ENCODE results near the gene TCF12. TPM values are rescaled to one million over a fixed set of nuclear protein-coding genes. Genes with fewer than 3 reads are reported as not detected.
"Not testable (repeated sequence)": the region's sequence is repeated elsewhere in the genome, so short reads cannot be mapped to it uniquely, and the experiment has no call there.

TCF12 gene
- total RNA-seq, 1 donor from 2014 or later = 78.6 TPM

- DNase-seq, H3K27me3 Mint-ChIP-seq, H3K4me3 Mint-ChIP-seq, H3K27ac Mint-ChIP-seq: not testable (repeated sequence)
- Mint-ChIP-seq H3K9me3 (peaks cover 14% of the 10 kb centered on the region), H3K36me3 (ENCODE audit: low read depth) (peaks cover 50% of the 10 kb centered on the region), H3K4me1 (peaks cover 27% of the 10 kb centered on the region)
- intact Hi-C loops (cut with micrococcal nuclease) = loop anchor here (5.0 to 10.0 kb wide), 2 partner anchors 166 to 909 kb away; partner anchors contain the start of gene RFX7
Measured at GRCh38 chr15:57150866-57151203, 232.4 kb downstream of the TCF12 start.

DNA sequence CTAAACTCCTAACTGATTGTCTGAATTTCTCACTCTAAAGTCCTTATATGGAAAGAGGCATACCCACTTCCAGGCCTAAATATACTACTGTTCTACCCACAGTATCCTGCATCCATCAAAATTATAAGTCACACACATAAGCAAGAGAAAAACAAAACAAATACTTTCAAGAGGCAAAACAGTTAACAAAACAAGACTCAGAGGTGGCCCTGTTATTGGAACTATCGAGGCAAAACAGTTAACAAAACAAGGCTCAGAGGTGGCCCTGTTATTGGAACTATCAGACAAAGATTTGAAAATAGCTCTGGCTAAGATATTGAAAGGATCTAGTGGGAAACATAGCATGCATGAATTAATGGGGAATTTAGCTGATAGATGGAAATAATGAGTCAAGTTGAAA, 233.7 kb downstream of the TCF12 start:
- intact Hi-C loops (cut with micrococcal nuclease) = loop anchor here (5.0 to 10.0 kb wide), 2 partner anchors 167 to 910 kb away; partner anchors contain the start of gene RFX7
- H3K4me3 Mint-ChIP-seq = peak overlapping the region; percentile 17
- H3K36me3 Mint-ChIP-seq (ENCODE audit: low read depth) = peaks cover 50% of the 10 kb centered on the region
- peaks cover 26% of the 10 kb centered on the region for H3K4me1 Mint-ChIP-seq
- peaks cover 14% of the 10 kb centered on the region for H3K9me3 Mint-ChIP-seq
- H3K27ac Mint-ChIP-seq = peak overlapping the region; percentile 72
- DNase-seq = no peak
- H3K27me3 Mint-ChIP-seq = no peaks in the 10 kb centered on the region

DNA sequence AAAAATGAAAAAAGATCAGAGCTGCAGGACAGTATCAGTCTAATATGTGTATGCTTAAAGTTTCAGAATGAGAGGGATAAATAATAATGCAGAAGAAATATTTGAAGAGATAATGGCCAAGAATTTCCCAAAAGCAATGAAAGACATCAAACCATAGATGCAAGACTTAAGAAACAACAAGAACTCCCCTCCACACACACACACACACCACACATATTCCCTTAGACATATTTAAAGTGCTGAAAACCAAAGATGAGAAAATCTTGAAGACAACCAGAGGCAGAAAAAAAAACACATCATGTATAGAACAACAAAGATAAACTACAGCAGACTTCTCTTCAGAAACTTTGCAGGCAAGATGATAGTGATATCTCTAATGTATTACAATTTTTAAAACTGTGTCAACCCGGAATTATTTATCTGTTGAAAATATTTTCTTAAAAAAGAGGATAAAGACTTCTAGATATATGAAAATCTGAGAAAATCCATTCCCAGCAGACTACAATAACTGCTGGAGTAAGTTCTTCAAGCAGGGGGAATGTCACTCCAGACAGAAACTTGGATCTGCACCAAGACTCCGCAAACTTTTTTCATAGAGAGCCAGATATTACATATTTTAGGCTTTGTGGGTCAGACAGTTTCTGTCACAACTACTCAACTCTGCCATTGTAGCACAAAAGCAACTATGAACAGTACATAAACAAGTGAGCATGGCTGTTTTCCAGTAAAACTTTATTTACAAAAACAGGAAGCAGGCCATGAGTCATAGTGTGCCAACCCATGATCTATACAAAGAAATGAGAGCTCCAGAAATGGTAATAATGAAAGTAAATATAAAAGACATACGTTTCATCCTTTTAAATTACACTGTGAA, 234.5 kb downstream of the TCF12 start:
- Mint-ChIP-seq H3K36me3 (ENCODE audit: low read depth) (peaks cover 51% of the 10 kb centered on the region), H3K4me3 (peak overlapping the region; percentile 53), H3K27ac (peak overlapping the region; percentile 72), H3K9me3 (peaks cover 14% of the 10 kb centered on the region), H3K4me1 (peaks cover 24% of the 10 kb centered on the region), H3K27me3 (no peaks in the 10 kb centered on the region)
- peak; percentile 66 for DNase-seq
- intact Hi-C loops (cut with micrococcal nuclease) = loop anchor here (5.0 to 10.0 kb wide), 2 partner anchors 168 to 911 kb away; partner anchors contain the start of gene RFX7

- peaks cover 36% of the 10 kb centered on the region for H3K36me3 Mint-ChIP-seq (ENCODE audit: low read depth)
- H3K27ac Mint-ChIP-seq = no peak overlapping the region
- peaks cover 24% of the 10 kb centered on the region for H3K4me1 Mint-ChIP-seq
- H3K4me3 Mint-ChIP-seq = no peak overlapping the region
- no peak for DNase-seq
- no peaks in the 10 kb centered on the region for H3K27me3 Mint-ChIP-seq
- H3K9me3 Mint-ChIP-seq = peaks cover 14% of the 10 kb centered on the region
- intact Hi-C loops (cut with micrococcal nuclease) = loop anchor here (10.0 kb wide), 1 partner anchor 172 kb away; no protein-coding TSS in a partner anchor
Measured at GRCh38 chr15:57156210-57156884, 237.9 kb downstream of the TCF12 start.

- H3K27me3 Mint-ChIP-seq = no peaks in the 10 kb centered on the region
- no peak overlapping the region for H3K4me3 Mint-ChIP-seq
- intact Hi-C loops (cut with micrococcal nuclease) = loop anchor here (10.0 kb wide), 1 partner anchor 174 kb away; no protein-coding TSS in a partner anchor
- H3K9me3 Mint-ChIP-seq = peaks cover 5% of the 10 kb centered on the region
- H3K36me3 Mint-ChIP-seq (ENCODE audit: low read depth) = peaks cover 14% of the 10 kb centered on the region
- peaks cover 9% of the 10 kb centered on the region for H3K4me1 Mint-ChIP-seq
- DNase-seq = no peak
- no peak overlapping the region for H3K27ac Mint-ChIP-seq
Measured at GRCh38 chr15:57158589-57158988, 240.1 kb downstream of the TCF12 start.

DNA sequence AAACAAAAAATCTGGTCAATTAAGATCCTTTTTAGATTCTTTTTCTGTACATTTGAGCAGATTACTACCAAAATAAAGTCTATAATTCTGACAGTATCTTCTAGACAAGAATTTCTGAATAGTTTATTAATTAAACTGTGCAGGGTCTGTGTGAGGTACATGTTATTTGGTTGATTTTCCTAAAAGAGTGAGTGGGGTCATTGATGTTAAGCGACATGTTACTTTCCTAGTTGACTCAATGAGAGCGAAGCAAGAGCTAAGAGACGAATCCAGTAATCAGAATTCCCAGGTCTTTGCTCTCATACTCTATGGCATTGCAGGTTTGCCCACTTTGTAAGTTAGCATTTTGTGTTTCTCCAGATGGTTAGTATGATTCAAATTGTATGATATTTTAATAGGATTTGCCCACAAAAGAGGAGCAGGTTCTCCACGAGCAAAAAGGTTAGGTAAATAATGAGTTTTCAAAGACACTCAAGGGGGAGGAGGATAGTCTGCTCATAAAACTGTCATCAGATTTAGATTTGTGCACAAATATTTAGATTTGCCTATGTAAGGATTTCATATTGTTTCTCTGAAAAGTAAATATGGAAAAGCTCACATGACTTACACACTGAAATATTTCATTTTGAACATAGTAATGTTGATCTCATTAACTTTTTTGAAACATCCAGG, 240.7 kb downstream of the TCF12 start:
- no peak for DNase-seq
- intact Hi-C loops (cut with micrococcal nuclease) = loop anchor here (10.0 kb wide), 1 partner anchor 174 kb away; no protein-coding TSS in a partner anchor
- no peak overlapping the region for H3K4me3 Mint-ChIP-seq
- H3K4me1 Mint-ChIP-seq = peaks cover 6% of the 10 kb centered on the region
- peaks cover 4% of the 10 kb centered on the region for H3K9me3 Mint-ChIP-seq
- no peak overlapping the region for H3K27ac Mint-ChIP-seq
- no peaks in the 10 kb centered on the region for H3K27me3 Mint-ChIP-seq
- H3K36me3 Mint-ChIP-seq (ENCODE audit: low read depth) = peaks cover 14% of the 10 kb centered on the region

- no peaks in the 10 kb centered on the region for H3K27me3 Mint-ChIP-seq
- H3K4me3 Mint-ChIP-seq = no peak overlapping the region
- H3K27ac Mint-ChIP-seq = no peak overlapping the region
Measured at GRCh38 chr15:57159767-57160166, 241.3 kb downstream of the TCF12 start.

GRCh38 chr15:57160823-57161560, 242.5 kb downstream of the TCF12 start:
- Mint-ChIP-seq H3K4me3 (no peak overlapping the region), H3K27ac (no peak overlapping the region), H3K4me1 (peaks cover 5% of the 10 kb centered on the region), H3K27me3 (no peaks in the 10 kb centered on the region), H3K9me3 (no peaks in the 10 kb centered on the region), H3K36me3 (ENCODE audit: low read depth) (peaks cover 7% of the 10 kb centered on the region)
- intact Hi-C loops (cut with micrococcal nuclease) = no loop called here
- DNase-seq = no peak

More at GRCh38 chr15:57159767-57160166, 241.3 kb downstream of the TCF12 start:
- Mint-ChIP-seq H3K9me3 (no peaks in the 10 kb centered on the region), H3K36me3 (ENCODE audit: low read depth) (peaks cover 11% of the 10 kb centered on the region), H3K4me1 (peaks cover 3% of the 10 kb centered on the region)
- DNase-seq = no peak
- intact Hi-C loops (cut with micrococcal nuclease) = loop anchor here (10.0 kb wide), 1 partner anchor 175 kb away; no protein-coding TSS in a partner anchor

DNA sequence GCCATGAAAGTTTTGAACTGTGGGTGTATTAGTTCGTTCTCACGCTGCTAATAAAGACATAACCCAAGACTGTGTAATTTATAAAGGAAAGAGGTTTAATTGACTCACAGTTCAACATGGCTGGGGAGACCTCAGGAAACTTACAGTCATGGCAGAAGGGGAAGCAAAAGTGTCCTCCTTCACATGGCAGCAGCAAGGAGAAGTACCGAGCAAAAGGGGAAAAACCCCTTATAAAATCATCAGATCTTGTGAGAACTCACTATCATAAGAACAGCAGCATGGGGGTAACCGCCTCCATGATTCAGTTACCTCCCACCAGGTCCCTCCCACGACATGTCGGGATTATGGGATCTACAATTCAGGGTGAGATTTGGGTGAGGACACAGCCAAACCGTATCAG, 245.8 kb downstream of the TCF12 start:
- H3K27ac Mint-ChIP-seq; H3K4me1 Mint-ChIP-seq; H3K4me3 Mint-ChIP-seq; H3K9me3 Mint-ChIP-seq; H3K27me3 Mint-ChIP-seq; DNase-seq; intact Hi-C loops (cut with micrococcal nuclease): not testable (repeated sequence)
- H3K36me3 Mint-ChIP-seq (ENCODE audit: low read depth) = peaks cover 11% of the 10 kb centered on the region

- H3K36me3 Mint-ChIP-seq (ENCODE audit: low read depth) = peaks cover 10% of the 10 kb centered on the region
- H3K4me3 Mint-ChIP-seq = no peak overlapping the region
- no peaks in the 10 kb centered on the region for H3K27me3 Mint-ChIP-seq
- no peaks in the 10 kb centered on the region for H3K9me3 Mint-ChIP-seq
- intact Hi-C loops (cut with micrococcal nuclease) = no loop called here
- H3K27ac Mint-ChIP-seq = no peak overlapping the region
- no peak for DNase-seq
- peaks cover 4% of the 10 kb centered on the region for H3K4me1 Mint-ChIP-seq
Measured at GRCh38 chr15:57165992-57166391, 247.5 kb downstream of the TCF12 start.

GRCh38 chr15:57167821-57168395, 249.5 kb downstream of the TCF12 start:
- Mint-ChIP-seq H3K27ac (no peak overlapping the region), H3K36me3 (ENCODE audit: low read depth) (peaks cover 13% of the 10 kb centered on the region), H3K4me3 (no peak overlapping the region), H3K27me3 (no peaks in the 10 kb centered on the region), H3K9me3 (no peaks in the 10 kb centered on the region), H3K4me1 (peaks cover 4% of the 10 kb centered on the region)
- intact Hi-C loops (cut with micrococcal nuclease) = no loop called here
- no peak for DNase-seq

- H3K36me3 Mint-ChIP-seq (ENCODE audit: low read depth) = peaks cover 11% of the 10 kb centered on the region
- intact Hi-C loops (cut with micrococcal nuclease) = no loop called here
- no peaks in the 10 kb centered on the region for H3K9me3 Mint-ChIP-seq
- H3K27me3 Mint-ChIP-seq = no peaks in the 10 kb centered on the region
- DNase-seq = no peak
- H3K27ac Mint-ChIP-seq = no peak overlapping the region
- peaks cover 6% of the 10 kb centered on the region for H3K4me1 Mint-ChIP-seq
- no peak overlapping the region for H3K4me3 Mint-ChIP-seq
Measured at GRCh38 chr15:57169643-57170042, 251.2 kb downstream of the TCF12 start.

- no peaks in the 10 kb centered on the region for H3K27me3 Mint-ChIP-seq
- DNase-seq = no peak
- peaks cover 4% of the 10 kb centered on the region for H3K4me1 Mint-ChIP-seq
- H3K36me3 Mint-ChIP-seq (ENCODE audit: low read depth) = peaks cover 11% of the 10 kb centered on the region
- H3K27ac Mint-ChIP-seq = no peak overlapping the region
- no peak overlapping the region for H3K4me3 Mint-ChIP-seq
- intact Hi-C loops (cut with micrococcal nuclease) = no loop called here
- peaks cover 3% of the 10 kb centered on the region for H3K9me3 Mint-ChIP-seq
Measured at GRCh38 chr15:57171426-57171825, 253.0 kb downstream of the TCF12 start.

Data from activated CD4-positive, alpha-beta T cell treated with anti-CD3 and anti-CD28 coated beads, Interleukin-2, amount 10 ng/mL, durations not matched to agents 24 days and 14 days (primary cell).